ENCODE results near the gene VTN.

The VTN gene

DNA sequence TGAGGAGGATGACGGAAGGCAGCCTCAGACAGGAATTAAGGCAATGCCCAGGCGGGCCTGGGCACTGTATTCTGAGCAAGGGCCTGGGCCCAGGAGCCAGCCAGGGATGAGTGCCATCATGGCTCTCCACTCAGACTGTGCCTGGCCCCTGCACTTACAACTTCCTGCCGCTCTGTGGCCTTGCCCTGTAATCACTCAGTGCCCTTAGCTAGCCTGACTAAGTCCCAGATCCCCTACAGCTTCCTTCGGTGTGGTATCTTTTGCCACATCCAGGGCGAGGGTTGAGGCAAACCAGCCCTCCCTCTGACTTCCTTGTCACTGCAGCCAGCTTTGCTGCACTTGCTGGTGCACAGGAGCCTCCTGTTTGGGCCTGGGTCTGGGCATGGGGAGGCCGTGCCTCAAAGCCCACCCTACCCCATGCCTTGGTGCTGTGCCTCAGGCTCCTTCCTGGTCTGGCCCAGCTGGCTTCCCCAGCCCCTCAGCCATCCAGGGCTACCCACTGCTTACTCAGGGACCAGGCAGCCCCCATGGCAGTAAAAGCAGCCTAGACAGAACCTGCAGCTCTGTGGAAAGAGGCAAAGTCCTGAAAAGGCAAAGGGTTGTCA, 26.6 kb upstream of the VTN start:
- TF ChIP-seq, protein P1, sequence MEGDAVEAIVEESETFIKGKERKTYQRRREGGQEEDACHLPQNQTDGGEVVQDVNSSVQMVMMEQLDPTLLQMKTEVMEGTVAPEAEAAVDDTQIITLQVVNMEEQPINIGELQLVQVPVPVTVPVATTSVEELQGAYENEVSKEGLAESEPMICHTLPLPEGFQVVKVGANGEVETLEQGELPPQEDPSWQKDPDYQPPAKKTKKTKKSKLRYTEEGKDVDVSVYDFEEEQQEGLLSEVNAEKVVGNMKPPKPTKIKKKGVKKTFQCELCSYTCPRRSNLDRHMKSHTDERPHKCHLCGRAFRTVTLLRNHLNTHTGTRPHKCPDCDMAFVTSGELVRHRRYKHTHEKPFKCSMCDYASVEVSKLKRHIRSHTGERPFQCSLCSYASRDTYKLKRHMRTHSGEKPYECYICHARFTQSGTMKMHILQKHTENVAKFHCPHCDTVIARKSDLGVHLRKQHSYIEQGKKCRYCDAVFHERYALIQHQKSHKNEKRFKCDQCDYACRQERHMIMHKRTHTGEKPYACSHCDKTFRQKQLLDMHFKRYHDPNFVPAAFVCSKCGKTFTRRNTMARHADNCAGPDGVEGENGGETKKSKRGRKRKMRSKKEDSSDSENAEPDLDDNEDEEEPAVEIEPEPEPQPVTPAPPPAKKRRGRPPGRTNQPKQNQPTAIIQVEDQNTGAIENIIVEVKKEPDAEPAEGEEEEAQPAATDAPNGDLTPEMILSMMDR (IDR thresholded peaks at IDR 0.05; ENCODE audit: control insufficient read depth, extremely low read depth, insufficient read depth), result no peak
- DNase-seq (ENCODE audit: low read depth), result no peak
- no peak overlapping the region for H3K4me3 ChIP-seq (ENCODE audit: low read depth, low read length)

DNA sequence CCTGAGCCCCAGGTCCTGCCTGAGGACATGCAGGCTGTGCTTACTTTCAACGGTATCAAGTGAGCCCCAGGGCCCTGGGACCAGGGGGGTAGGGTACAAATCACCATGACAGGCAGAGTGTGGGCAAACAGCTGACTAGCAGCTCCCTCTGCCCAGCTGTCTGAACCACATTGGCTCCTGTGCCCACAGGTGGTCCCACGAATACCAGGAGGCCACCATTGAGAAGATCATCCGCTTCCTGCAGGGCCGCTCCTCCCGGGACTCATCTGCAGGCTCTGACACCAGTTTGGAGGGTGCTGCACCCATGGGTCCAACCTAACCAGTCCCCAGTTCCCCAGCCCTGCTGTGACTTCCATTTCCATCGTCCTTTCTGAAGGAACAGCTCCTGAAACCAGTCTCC, 25.9 kb upstream of the VTN start:
- DNase-seq (ENCODE audit: low read depth), result no peak
- TF ChIP-seq, protein P1 (IDR thresholded peaks at IDR 0.05; ENCODE audit: control insufficient read depth, extremely low read depth, insufficient read depth), result no peak
- no peak overlapping the region for H3K4me3 ChIP-seq (ENCODE audit: low read depth, low read length)

DNA sequence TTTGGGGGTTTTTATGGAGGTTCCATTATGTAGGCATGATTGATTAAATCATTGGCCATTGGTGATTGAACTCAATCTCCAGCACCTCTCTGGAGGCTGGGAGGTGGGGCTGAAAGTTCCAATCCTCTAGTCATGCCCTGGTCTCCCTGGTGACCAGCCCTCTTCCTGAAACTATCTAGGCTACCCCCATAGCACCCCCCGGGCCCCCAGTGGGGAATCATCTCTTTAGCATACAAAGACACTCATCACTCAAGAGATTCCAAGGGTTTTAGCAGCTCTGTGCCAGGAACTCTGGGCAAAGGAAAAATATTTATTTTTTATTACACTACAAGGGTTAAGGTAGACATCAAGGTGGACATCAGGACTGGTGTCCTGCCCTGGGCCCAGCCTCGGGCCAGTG, 25.3 kb upstream of the VTN start:
- DNase-seq (ENCODE audit: low read depth), result no peak
- TF ChIP-seq, protein P1 (IDR thresholded peaks at IDR 0.05; ENCODE audit: control insufficient read depth, extremely low read depth, insufficient read depth), result no peak
- H3K4me3 ChIP-seq (ENCODE audit: low read depth, low read length), result no peak overlapping the region

DNA sequence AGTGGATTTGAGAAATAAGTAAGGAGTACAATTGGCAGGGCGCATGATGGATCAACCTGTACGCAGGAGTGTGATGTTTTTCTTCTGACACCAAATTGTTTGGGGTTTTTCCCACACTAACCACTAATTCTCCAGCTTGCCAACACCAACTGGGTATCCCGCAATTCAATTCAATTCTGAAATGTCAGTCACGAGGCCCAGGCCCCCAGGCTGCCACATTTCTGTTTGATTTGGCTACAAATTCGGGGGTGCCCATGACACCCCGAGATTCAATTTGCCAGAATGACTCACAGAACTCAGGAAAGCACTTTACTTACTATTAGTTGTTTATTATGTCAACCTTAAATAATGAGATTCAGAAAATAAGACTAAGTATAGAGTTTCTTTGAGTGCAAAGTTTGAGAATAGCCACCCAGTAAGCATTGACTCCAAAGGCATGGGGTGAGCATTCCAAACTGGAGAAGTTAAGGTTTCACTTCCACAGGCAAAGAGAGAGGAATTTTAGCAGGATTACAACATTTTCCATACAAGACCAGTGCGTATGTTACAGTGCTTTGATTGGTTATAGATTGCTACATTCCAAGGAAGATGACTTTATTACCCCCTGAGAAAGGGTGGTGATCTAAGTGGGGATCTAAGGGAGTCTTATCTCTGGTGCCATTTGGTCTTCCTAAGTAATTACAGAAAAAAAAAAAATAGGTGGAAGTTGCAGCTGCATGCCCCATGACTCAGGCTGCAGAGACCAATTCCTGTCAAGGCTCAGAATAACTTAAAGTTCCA, 24.4 kb upstream of the VTN start:
- TF ChIP-seq, protein P1 (IDR thresholded peaks at IDR 0.05; ENCODE audit: control insufficient read depth, extremely low read depth, insufficient read depth), result no peak
- no peak for DNase-seq (ENCODE audit: low read depth)
- H3K4me3 ChIP-seq (ENCODE audit: low read depth, low read length), result no peak overlapping the region

DNA sequence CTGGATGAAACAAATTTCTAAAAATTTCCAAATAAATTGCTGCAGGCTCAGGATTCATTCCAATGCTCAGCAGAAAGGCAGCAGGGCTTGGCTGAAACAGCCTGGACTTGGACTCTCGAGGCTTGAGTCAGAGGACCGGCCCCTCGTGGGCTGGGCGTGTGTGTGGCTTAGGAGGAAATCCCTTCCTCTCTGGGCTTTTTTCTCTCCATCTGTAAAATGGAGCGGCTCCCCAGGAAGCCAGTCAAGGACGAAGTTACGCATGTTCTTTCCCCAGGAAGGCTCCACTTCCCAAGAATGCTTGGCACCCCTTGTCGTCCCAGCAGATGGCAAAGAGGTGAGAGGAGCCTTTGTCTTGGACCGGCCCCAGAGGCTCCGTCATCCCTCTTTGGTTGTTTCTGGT, 22.4 kb upstream of the VTN start:
- DNase-seq (ENCODE audit: low read depth), result no peak
- TF ChIP-seq, protein P1 (IDR thresholded peaks at IDR 0.05; ENCODE audit: control insufficient read depth, extremely low read depth, insufficient read depth), result no peak
- H3K4me3 ChIP-seq (ENCODE audit: low read depth, low read length), result no peak overlapping the region

DNA sequence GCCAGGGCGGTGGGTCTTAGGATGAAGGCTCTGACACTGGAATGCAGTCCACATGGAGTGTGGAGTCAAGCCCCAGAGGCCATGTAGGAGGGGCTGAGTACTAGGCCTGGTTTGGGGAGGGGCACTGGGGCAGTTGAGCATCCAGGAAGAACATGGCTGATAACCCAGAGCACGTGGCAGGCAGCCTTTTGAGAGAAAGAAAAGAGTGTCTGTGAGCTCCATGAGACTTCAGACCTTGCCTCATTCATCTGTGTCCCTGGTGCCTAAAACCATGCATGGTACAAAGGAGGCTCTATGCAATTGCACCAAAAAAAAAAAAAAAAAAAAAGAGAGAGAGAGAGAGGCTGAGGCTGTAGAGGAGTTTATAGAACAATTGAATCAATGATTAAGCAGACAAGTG, 21.3 kb upstream of the VTN start:
- TF ChIP-seq, protein P1 (IDR thresholded peaks at IDR 0.05; ENCODE audit: control insufficient read depth, extremely low read depth, insufficient read depth), result no peak

More for the DNA sequence above, 21.3 kb upstream of the VTN start:
- DNase-seq (ENCODE audit: low read depth), result no peak
- no peak overlapping the region for H3K4me3 ChIP-seq (ENCODE audit: low read depth, low read length)
